GM12878 (cell line): ENCODE results near the gene CAMK4. TPM values are rescaled to one million over a fixed set of nuclear protein-coding genes. Genes with fewer than 3 reads are reported as not detected.

Experiments
- BHLHE40 ChIP-seq, 2 experiments: fragments of 450-650 bp in 1 of 2; IDR thresholded peaks; 2 replicates each; pipeline ENCODE4 v1.6.1; 2011 to 2017; ENCODE audit warnings: low read depth in 2 of 2, borderline replicate concordance in 1 of 2, improper control_type of control experiment in 1 of 2, low read length in 1 of 2, mild to moderate bottlenecking in 1 of 2
- FOXK2 ChIP-seq: fragments of 450-650 bp; IDR thresholded peaks from 2 replicates; pipeline ENCODE4 v1.6.1; 2017; ENCODE audit warnings: mild to moderate bottlenecking, moderate library complexity
- GABPA ChIP-seq: IDR thresholded peaks from 2 replicates; pipeline ENCODE4 v1.6.1; 2014; ENCODE audit warnings: antibody characterized with exemption, low read depth, mild to moderate bottlenecking, inconsistent platforms
- IKZF1 ChIP-seq: fragments of 450-650 bp; conservative IDR thresholded peaks from 2 replicates; pipeline ENCODE4 v1.6.1; 2017; ENCODE audit warnings: antibody characterized with exemption, mild to moderate bottlenecking
- IKZF2 ChIP-seq, 2 experiments: fragments of 450-650 bp; IDR thresholded peaks; 2 replicates each; pipeline ENCODE4 v1.6.1; 2017; ENCODE audit warnings: mild to moderate bottlenecking in 2 of 2, moderate library complexity in 2 of 2
- NBN ChIP-seq: fragments of 450-650 bp; IDR thresholded peaks from 2 replicates; pipeline ENCODE4 v1.6.1; 2016
- NFIC ChIP-seq: IDR thresholded peaks from 2 replicates; pipeline ENCODE4 v1.6.1; 2012; ENCODE audit warnings: low read depth, mild to moderate bottlenecking, inconsistent platforms, low read length, moderate library complexity
- NRF1 ChIP-seq: conservative IDR thresholded peaks from 2 replicates; pipeline ENCODE4 v1.6.1; 2011; ENCODE audit warnings: mild to moderate bottlenecking, low read depth, low read length, improper control_type of control experiment
- POLR2A ChIP-seq: IDR thresholded peaks from 2 replicates; pipeline ENCODE4 v1.6.1; 2011; ENCODE audit warnings: low read depth, mild to moderate bottlenecking, low read length
- RAD21 ChIP-seq: IDR thresholded peaks from 2 replicates; pipeline ENCODE4 v1.6.1; 2011; ENCODE audit warnings: mild to moderate bottlenecking, low read depth, low read length, moderate library complexity; ENCODE audit not compliant: insufficient read depth
- SKIL ChIP-seq: fragments of 450-650 bp; IDR thresholded peaks from 2 replicates; pipeline ENCODE4 v1.6.1; 2017; ENCODE audit warnings: mild to moderate bottlenecking, low read depth, inconsistent platforms; ENCODE audit not compliant: poor library complexity, severe bottlenecking
- SPI1 ChIP-seq: IDR thresholded peaks from 2 replicates; pipeline ENCODE4 v1.6.1; 2011; ENCODE audit warnings: low read depth, mild to moderate bottlenecking, low read length, moderate library complexity, borderline replicate concordance; ENCODE audit not compliant: insufficient read depth
- TARDBP ChIP-seq: IDR thresholded peaks from 2 replicates; pipeline ENCODE4 v1.6.1; 2016; ENCODE audit warnings: borderline replicate concordance
- TCF3 ChIP-seq: IDR thresholded peaks from 2 replicates; pipeline ENCODE4 v1.6.1; 2012; ENCODE audit warnings: low read depth, mild to moderate bottlenecking, low read length, borderline replicate concordance; ENCODE audit not compliant: insufficient read depth
- ZBTB40 ChIP-seq: fragments of 450-650 bp; IDR thresholded peaks from 2 replicates; pipeline ENCODE4 v1.6.1; 2016; ENCODE audit warnings: mild to moderate bottlenecking, moderate library complexity, borderline replicate concordance
- polyA plus RNA-seq, 11 experiments: library from polyadenylated mRNA; depleted of rRNA in 4 of 11; unstranded in 6 of 11; stranded (reverse) in 5 of 11; fragments of >200 nt; fragmentation: Nextera tagmentation in 4 of 11; fragmentation: Illumina TruSeq in 1 of 11; extraction: Ambion mirVana in 4 of 11; extraction: Trizol in 1 of 11; gene quantifications; 1 replicate in 1 of 11; 2 replicates in 10 of 11; pipeline versions ENCODE4 v1.2.1 to v1.2.3, GENCODE V29; 2011 to 2016; ENCODE audit warnings: inconsistent platforms in 2 of 11, missing spikeins in 2 of 11, low read depth in 1 of 11
- total RNA-seq, 4 experiments: library from RNA; depleted of rRNA in 3 of 4; stranded (reverse); fragments of >200 nt in 3 of 4; fragmentation: Illumina TruSeq in 1 of 4; extraction: Trizol in 1 of 4; gene quantifications; 2 replicates each; pipeline versions ENCODE4 v1.2.1 to v1.2.3, GENCODE V29; 2013 to 2021
- TF ChIP-seq, protein P1 (sequence below): fragments of 450-650 bp; IDR thresholded peaks from 2 replicates; pipeline ENCODE4 v1.6.1; 2014; ENCODE audit warnings: mild to moderate bottlenecking
- TF ChIP-seq, protein P2 (sequence below): IDR thresholded peaks from 2 replicates; pipeline ENCODE4 v1.6.1; 2011; ENCODE audit warnings: low read depth, low read length, improper control_type of control experiment, borderline replicate concordance
- TF ChIP-seq, protein P3 (sequence below): fragments of 450-650 bp; IDR thresholded peaks from 2 replicates; pipeline ENCODE4 v1.6.1; 2017; ENCODE audit warnings: antibody characterized with exemption, mild to moderate bottlenecking, moderate library complexity

Gene CAMK4
- total and polyA plus RNA-seq, 10 of the 15 experiments (the other 5 are each of a cell fraction or from before 2014, with no cell fraction given) = 13.3 to 51.9 (median 35.3) TPM

GRCh38 chr5:111223787-111224560 lies at the start of gene CAMK4 (continued):
- TF ChIP-seq, protein P1, sequence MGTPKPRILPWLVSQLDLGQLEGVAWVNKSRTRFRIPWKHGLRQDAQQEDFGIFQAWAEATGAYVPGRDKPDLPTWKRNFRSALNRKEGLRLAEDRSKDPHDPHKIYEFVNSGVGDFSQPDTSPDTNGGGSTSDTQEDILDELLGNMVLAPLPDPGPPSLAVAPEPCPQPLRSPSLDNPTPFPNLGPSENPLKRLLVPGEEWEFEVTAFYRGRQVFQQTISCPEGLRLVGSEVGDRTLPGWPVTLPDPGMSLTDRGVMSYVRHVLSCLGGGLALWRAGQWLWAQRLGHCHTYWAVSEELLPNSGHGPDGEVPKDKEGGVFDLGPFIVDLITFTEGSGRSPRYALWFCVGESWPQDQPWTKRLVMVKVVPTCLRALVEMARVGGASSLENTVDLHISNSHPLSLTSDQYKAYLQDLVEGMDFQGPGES = no peak
- TF ChIP-seq POLR2A (peak; percentile 67), RAD21 (peak; percentile 36), IKZF1 (peak; percentile 84), NBN (peak; percentile 42; the same call in 1 of the 2 replicates), NFIC (no peak), GABPA (no peak), BHLHE40 (IDR thresholded peaks at IDR 0.05; ENCODE audit: borderline replicate concordance in 1 of 2, low read depth in 2 of 2, low read length in 1 of 2) (peak; percentile 55 to 82; a peak in 3 of 4 replicates), NRF1 (no peak), FOXK2 (no peak), SKIL (no peak), ZBTB40 (no peak), TARDBP (no peak), SPI1 (no peak), IKZF2 (IDR thresholded peaks at IDR 0.05) (peak; percentile 63 to 75), TCF3 (no peak)
- TF ChIP-seq, protein P2, sequence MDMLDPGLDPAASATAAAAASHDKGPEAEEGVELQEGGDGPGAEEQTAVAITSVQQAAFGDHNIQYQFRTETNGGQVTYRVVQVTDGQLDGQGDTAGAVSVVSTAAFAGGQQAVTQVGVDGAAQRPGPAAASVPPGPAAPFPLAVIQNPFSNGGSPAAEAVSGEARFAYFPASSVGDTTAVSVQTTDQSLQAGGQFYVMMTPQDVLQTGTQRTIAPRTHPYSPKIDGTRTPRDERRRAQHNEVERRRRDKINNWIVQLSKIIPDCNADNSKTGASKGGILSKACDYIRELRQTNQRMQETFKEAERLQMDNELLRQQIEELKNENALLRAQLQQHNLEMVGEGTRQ = no peak
- TF ChIP-seq, protein P3, sequence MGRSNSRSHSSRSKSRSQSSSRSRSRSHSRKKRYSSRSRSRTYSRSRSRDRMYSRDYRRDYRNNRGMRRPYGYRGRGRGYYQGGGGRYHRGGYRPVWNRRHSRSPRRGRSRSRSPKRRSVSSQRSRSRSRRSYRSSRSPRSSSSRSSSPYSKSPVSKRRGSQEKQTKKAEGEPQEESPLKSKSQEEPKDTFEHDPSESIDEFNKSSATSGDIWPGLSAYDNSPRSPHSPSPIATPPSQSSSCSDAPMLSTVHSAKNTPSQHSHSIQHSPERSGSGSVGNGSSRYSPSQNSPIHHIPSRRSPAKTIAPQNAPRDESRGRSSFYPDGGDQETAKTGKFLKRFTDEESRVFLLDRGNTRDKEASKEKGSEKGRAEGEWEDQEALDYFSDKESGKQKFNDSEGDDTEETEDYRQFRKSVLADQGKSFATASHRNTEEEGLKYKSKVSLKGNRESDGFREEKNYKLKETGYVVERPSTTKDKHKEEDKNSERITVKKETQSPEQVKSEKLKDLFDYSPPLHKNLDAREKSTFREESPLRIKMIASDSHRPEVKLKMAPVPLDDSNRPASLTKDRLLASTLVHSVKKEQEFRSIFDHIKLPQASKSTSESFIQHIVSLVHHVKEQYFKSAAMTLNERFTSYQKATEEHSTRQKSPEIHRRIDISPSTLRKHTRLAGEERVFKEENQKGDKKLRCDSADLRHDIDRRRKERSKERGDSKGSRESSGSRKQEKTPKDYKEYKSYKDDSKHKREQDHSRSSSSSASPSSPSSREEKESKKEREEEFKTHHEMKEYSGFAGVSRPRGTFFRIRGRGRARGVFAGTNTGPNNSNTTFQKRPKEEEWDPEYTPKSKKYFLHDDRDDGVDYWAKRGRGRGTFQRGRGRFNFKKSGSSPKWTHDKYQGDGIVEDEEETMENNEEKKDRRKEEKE = peak; percentile 4; the same call in 1 of the 2 replicates
